Right renal pelvis (tissue), 4 donors: Measurements from ENCODE around the gene POLR1A. TPM values are rescaled to one million over a fixed set of nuclear protein-coding genes. Genes with fewer than 3 reads are reported as not detected.

Experiments used
- DNase-seq, 4 donors: peaks; one replicate each; pipeline ENCODE4 v3.0.0-alpha.2; 2013; ENCODE audit warnings: low read depth in 4 of 4, low spot score in 3 of 4, missing footprints in 1 of 4
- polyA plus RNA-seq, 4 donors: library from polyadenylated mRNA; unstranded; fragments of 120-200 nt; gene quantifications; one replicate each; pipeline ENCODE4 v1.2.1, GENCODE V29; 2013; ENCODE audit not compliant: insufficient read length in 4 of 4

POLR1A gene
- polyA plus RNA-seq, 4 donors = 18.7 to 22.5 (median 19.8) TPM

- no peak for DNase-seq
These were observed 7.8 kb downstream of the POLR1A start for GRCh38 chr2:86097913-86098312.

- DNase-seq = no peak
These were observed 8.4 kb downstream of the POLR1A start for GRCh38 chr2:86097114-86097896.

GRCh38 chr2:86094229-86094628 lies 11.5 kb downstream of the POLR1A start:
- no peak for DNase-seq

GRCh38 chr2:86087936-86088850 lies 17.5 kb downstream of the POLR1A start:
- DNase-seq = no peak

- no peak for DNase-seq
These were observed 22.9 kb downstream of the POLR1A start for GRCh38 chr2:86082756-86083155.

GRCh38 chr2:86081724-86082123 lies 24.0 kb downstream of the POLR1A start:
- no peak for DNase-seq

- peak; percentile 32 to 47 (median 46) for DNase-seq
These were observed 25.4 kb downstream of the POLR1A start for GRCh38 chr2:86079981-86080911.

GRCh38 chr2:86078774-86079545 lies 26.7 kb downstream of the POLR1A start:
- peak in 2 of 4 donors; percentile 3 to 22 for DNase-seq

GRCh38 chr2:86075886-86076285 lies 29.8 kb downstream of the POLR1A start:
- no peak for DNase-seq

- no peak for DNase-seq
These were observed 30.9 kb downstream of the POLR1A start for GRCh38 chr2:86074811-86075210.

- DNase-seq = no peak
These were observed 31.4 kb downstream of the POLR1A start for GRCh38 chr2:86074256-86074655.

GRCh38 chr2:86073225-86073624 lies 32.5 kb downstream of the POLR1A start:
- no peak for DNase-seq

GRCh38 chr2:86072271-86072858 lies 33.3 kb downstream of the POLR1A start:
- peak in 1 of 4 donors; percentile 3 for DNase-seq

GRCh38 chr2:86070868-86071267 lies 34.8 kb downstream of the POLR1A start:
- no peak for DNase-seq

GRCh38 chr2:86069783-86070339 lies 35.8 kb downstream of the POLR1A start:
- no peak for DNase-seq

GRCh38 chr2:86069091-86069685 lies 36.5 kb downstream of the POLR1A start:
- DNase-seq = no peak

- no peak for DNase-seq
These were observed 37.0 kb downstream of the POLR1A start for GRCh38 chr2:86068648-86069047.

- no peak for DNase-seq
These were observed 37.5 kb downstream of the POLR1A start for GRCh38 chr2:86068136-86068588.

- DNase-seq = no peak
These were observed 38.8 kb downstream of the POLR1A start for GRCh38 chr2:86066915-86067314.
